NCI-H1436 (cell line): ENCODE data around the gene FRMD4B.

Experiments used
- DNase-seq: peaks from one replicate; lab custom pipeline; 2025; lab: John Stamatoyannopoulos, UW

The FRMD4B gene

DNA sequence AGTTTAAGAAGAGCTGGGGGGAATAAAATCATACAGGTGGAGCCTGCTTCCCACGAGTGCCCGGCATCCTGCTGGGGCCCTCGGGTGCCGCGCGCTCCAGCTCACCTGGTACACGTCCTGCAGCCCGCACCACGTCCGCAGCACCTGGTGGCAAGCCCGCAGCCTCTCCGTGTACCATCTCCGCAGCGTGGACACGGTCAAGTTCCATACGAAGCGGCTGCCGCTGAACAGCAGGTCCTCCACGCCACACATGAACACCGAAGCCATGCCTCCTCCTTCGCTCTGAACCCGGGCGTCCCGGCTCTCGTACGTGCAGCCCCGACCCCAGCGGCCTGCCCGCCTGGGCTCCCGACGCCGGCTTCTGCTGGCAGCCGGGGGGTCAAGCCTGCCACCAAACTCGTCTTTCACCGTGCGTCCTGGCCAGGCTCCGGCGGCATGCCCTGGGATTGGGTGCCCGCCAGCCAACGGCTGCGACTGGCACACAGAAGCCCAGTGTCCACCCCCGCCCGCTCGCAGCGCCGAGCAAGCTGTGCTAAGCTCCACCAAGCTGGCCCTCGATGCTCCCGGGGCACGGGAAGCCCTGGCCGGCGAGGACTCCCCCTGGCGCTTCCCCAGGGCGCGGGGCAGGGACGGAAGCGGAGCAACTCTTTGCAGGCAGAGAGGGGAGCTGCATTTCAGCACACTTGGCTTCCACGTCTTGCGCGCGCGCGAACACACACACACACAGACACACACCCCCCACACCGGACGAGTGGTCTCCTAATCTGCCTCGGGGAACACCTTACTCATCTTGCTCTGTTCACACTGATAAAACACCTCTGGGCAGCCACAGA, at the start of gene FRMD4B:
Gene FRMD4B (minus strand): TSS at position 366 of the 833 bp plus-strand sequence. CDS start 99 bp downstream, at position 267.
- DNase-seq, result no peak

DNA sequence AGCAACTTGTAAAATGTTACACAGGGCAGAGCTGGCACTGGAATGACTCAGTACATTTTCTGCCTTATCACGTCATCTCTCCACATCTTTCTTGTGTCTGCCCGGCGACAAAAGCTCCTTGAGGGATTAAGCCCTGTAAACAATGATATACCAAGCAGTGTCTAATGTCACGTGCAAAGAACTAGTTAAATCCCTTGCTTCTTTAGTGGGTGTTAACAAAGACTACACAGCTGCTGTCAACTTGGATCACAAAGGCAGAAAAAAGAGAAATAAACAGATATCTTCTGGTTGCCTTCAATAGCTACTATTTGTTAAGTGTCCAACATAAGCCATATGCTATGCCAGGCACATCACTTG, 48.1 kb upstream of the FRMD4B start:
- no peak for DNase-seq

DNA sequence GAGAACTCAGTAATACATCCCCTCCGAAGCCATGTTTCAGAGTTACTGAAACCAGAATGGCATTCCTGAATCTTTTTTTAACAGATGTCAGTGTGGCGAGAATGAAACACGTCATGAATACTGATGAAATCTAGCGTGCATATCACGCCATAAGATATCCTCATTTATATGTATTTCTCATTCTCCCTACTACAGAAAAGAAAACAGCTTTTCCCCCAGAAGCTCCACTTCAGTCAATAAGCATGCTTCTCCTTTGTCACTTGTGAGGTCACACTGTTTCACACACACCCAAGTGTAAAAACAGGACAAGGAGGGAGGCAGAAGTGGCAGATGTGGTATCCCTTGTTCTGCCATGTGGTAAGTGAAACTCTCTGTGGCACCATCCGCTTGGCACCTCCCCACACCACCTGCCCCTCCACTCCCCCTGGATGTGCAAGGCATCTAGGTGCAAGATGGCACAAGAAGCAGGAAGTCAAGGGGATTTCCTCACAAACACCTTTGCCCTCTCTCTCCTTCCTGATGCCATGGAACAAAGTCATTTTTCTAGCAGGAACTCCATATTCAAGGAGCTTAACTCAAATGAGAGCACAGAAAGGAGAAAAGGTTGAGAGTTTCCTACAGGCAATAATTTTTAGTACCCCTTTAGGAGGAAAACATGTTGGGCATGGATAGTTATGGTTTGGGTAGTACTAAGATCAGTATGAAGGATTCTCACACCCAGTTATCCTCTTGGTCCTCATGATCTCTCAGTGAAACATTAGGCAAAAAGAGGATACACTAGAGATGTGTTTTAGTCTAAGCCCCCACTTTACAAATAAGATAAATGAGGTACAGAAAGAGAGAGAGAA, 47.5 kb upstream of the FRMD4B start:
- no peak for DNase-seq

DNA sequence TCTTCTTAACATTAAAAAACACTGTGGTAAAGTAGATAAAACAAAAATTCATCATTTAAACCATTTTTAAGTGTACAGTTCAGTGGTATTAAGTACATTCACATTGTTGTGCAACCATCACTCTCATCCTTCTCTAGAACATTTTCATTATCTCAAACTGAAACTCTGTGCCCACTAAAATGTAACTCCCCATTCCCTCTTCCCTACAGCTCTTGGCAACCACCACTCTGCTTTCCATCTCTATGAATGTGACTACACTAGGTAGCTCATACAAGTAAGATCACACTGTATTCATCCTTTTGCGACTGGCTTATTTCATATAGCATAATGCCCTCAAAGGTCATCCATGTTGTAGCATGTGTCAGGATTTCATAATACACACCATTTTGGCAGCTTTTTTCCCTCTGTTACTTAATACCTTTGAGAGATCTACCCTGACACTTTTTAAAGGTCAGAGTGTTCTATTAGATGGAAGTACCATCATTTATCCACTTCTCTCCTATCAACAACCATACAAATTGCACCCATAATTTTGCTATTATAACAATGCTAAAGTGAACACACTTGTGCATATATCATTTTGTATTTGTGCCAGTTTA, 42.9 kb upstream of the FRMD4B start:
- DNase-seq, result no peak

DNA sequence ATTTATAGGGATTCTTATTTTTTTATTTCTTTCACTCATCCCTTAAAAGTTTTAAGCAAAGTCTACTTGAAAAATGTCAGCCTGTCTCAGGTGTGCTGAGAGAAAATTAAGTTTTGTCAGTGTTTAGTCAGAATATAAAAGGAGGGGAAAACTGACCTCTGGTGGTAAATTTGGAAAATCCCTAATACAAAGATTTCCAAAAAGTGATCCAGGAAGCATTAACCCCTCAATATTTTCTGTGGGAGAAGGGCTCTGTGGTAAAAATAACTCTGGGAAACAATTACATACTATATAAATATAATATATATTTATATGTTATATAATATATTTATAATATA, 41.0 kb upstream of the FRMD4B start:
- DNase-seq, result no peak

DNA sequence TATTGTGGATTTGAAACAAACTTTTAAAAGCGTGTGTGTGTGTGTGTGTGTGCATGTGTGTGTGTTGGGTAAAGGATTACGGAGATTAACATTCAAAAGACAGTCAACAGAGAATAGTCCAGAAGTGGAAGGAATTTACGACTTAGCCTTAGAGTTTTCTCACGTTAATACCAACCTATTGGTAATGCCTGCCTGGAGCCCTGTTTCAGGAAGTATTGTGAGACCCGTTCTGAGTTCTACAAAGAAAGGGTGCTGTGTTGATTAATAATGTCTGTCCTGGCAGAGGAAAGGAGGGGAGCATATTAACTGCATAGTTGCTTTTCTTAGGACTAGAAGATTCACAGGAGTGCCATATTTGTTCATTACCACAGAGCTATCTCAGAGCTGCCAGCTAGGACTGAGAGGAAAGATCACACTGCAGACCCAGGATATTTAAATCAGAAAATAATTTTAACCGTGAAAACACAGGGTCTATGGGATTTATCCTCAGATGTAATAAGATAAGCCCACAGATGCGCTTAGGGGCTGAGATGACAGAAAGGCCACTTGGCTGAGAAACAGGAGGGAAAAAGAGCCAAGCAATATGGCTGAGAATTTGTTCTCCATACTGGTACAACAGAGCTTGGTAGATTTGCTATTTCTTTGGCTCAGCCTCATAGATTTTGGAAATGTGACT, 40.5 kb upstream of the FRMD4B start:
- no peak for DNase-seq

DNA sequence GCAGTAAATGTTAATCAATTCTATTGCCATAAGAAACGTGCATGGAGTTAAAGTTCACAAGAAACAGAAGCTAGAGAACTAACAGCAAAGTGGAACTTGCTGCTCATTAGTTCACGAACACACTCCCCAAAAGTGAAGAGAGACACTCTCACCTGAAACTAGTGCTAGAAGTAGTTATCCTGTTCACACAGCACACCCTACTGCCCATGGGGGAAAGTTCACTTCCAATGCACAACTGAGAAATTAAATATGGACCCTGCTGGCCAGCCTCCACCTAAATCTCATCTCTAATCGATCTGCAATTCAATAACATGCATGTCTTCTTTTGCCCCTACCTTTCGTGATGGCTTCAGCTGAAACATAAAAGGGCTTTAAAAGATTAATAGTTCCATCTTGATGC, 39.4 kb upstream of the FRMD4B start:
- DNase-seq, result no peak

DNA sequence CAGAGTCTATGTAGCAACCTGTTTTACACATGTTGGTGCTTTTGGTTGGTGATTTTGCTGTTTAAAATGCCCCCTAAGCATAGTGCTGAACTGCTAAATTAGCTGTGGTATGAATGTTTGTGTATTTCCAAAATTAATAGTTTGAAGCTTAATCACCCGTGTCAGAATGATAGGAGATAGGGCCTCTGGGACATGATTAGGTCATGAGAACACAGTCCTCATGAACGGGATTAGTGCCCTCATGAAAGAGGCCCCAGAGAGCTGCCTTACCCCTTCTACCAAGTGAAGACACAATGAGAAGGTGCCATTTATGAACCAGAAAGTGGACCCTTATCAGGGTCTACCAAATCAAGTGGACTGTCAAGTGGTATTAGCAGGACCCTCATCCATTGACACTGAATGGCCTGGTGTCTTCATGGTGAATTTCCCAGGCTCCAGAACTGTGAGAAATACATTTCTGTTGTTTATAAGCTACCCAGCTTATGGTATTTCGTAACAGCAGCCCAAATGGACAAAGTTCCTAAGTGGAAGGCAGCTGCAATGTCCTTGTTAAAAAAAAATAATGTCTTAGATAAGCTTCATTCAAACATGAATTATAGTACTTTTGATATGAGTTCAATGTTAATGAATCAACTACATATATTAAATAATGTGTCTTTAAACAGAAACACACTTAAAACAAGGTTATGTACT, 37.7 kb upstream of the FRMD4B start:
- no peak for DNase-seq

DNA sequence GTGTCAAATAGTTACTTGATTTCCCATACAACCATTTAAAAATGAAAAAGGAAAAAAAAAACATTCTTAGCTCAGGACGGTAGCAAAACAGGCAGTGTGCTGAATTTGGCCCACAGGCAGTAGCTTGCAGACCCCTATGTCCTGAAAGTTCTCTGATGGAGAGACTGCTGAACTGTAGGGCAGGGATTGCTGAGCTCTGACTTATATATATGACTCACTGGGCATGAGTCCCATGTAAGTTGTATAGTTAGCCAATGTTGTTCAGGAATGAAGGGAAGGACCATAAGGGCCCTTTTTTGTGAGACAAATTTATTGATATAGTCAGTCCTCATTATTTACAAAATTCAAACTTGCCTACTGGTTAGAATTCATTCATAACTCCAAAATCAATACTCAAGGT, 36.9 kb upstream of the FRMD4B start:
- no peak for DNase-seq

DNA sequence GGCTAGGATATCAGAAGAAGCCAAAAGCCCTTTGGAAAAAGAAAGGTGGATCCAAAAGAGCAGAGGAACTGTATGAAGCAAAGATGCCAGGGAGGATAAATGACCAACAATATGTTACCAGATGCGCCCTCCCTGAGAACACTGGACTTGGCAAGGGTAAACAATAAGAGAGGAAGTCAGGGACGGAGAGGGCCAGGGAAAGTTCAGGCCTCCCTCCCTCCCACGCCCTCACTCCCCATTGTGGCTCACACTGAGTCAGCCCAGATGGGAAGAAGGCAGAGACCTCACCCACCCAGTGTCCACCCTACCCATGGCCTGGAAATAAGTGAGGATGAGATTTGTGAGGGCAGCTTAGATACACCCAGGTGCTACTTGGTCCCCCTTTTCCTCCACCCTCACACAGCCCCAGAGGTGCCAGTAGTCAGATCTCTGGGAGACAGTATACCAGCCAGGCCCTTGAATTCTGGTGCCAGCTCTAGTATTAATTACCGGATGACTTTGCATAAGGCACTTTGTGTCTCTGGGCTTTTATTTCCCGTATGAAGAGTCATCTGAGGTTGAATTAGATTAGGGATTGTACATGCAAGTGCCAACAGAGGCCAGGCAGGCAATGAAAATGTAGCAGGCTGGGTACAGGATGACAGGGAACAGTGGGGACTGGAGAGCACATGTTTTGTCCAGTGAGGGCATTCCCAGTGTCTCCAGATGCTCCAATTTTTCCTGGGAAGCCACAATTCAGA, 35.1 kb upstream of the FRMD4B start:
- DNase-seq, result no peak

DNA sequence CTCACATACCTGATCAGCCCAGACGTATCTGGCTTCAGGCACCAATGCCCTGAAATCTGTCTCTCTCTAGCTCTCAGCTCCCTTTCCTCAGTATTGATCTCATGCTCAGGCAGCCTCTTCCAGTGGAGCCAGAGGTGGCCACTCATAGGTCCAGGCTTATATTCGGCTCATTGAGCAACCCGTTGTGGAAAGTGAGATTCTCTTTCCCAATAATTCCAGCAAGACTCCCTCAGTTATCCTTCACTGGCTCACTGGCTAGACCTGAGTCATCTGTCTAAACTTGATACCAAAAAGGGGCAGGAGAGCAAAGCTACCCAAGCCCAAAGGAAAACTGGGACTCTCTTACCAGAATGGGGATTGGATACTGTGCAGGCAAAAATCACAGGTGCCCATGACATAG, 33.4 kb upstream of the FRMD4B start:
- no peak for DNase-seq

DNA sequence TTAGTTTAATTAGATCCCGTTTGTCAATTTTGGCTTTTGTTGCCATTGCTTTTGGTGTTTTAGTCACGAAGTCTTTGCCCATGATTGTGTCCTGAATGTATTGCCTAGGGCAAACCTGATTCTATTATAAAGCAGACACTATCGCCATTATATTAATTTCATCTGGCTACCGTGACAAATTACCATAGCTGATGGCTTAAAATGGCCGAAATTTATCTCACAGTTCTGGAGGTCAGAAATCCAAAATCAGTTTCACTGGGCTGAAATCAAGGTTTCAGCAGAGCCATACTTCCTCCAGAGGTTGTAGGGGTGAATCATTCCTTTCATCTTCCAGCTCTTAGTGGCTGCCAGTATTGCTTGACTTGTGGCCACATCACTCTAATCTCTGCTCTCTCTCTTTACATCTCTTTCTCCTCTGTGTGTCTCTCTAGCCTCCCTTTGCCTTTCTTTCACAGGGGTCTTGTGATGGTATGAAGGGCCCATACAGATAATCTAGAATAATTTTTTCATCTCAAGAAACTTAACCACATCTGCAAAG, 31.7 kb upstream of the FRMD4B start:
- DNase-seq, result no peak

DNA sequence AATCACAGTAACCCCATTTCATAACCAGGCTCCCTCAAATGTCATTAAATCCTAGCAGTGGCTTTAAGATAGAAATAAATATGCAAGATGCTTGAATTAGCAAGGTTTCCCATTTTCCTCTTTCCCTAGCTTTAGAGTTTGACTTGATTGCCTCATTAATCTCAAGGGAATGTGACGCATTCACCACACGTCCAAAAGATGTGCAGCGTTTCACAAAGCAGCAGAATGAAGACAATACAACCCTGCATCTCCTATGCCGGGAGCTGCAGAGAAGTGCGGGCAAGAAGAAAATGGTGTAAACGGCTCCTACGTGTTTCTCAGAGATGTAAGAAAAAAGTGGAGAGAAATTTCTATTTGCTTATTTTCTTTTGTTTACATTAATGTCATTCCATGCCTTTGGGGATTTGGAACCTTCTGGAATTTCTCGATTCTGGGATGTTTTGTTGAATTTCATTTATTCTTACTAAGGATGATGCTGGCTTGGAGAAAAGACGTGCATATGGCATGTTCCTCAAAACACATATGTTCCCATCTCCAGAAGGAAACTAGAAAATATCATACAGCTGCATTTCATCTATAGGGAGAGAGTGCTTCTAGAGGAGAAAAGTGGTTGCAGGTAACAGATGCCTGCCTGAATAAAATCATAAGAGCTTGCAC, 27.8 kb upstream of the FRMD4B start:
- DNase-seq, result no peak

DNA sequence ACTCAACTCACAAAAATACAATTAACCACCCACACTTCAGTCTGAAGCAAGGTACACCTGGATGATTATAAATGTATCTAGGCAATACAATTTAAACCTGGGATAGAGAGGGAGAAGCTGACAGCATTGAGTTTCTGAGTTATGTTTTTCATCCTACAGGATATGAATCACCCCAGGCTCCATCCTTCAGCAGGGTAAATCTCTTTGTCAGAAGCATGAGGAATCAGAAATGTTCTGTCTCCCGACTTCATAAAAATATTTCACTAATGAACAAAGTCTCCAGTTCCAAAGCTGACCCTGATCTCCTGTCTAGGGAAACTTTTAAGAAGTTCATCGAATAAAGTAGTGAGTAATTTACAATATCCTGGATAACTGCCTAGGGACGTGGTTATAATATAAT, 25.5 kb upstream of the FRMD4B start:
- no peak for DNase-seq

DNA sequence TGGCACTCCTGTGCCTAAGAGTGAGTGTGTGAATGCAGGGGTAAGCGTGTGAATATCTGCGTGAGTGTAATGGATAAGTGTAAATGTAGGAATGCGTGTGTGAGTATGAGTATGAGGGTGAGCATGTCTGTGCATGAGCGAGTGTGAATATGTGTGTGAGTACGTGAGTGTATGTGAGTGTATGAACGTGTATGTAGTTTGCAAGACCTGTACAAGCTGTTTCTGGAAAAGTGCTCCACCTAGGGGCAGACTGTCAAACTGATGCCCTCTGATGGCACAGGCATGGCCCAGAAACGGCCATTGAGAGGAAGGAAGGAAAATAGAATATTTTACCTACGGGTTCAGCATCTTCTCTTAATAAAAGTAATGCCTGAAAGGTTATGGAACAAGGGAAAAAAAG, 24.4 kb upstream of the FRMD4B start:
- peak; percentile 19 for DNase-seq

DNA sequence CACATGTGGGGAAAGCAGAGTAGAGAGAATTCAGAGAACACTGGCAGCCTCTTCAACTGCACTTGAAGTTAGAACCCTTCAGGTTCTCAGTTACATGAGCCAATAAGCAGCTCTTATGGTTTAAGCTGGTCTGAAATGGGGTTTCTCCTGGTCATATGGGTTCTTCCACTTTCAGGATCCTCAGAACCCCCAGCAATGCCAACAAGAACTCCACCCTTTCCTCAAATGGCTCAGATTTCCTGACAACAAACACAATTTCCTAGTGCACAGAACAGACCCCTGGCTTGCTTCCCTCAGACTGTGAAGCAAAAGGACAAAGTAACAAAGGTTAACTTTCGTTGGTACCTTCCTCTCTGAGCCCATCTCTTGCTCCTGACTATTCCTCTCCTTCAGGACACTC, 23.9 kb upstream of the FRMD4B start:
- DNase-seq, result no peak

DNA sequence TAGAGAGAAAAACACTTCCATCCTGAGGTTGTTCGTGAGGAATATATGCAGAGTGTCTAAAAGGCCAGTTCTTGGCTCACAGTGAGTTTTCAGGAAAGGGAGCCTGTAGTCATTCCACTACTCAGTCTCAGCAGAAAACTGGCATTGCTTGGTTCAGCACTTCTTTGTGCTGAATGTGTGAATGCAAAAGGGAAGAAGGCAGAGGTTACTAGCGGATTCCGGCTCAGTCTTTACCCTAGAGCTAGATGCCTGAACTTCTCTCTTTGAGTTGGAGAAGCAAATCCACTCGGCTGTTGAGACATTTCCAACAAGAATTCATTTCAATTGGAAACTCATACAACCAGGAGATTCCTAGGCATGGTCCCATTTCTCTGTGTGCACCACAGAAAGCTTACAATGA, 23.1 kb upstream of the FRMD4B start:
- DNase-seq, result no peak

DNA sequence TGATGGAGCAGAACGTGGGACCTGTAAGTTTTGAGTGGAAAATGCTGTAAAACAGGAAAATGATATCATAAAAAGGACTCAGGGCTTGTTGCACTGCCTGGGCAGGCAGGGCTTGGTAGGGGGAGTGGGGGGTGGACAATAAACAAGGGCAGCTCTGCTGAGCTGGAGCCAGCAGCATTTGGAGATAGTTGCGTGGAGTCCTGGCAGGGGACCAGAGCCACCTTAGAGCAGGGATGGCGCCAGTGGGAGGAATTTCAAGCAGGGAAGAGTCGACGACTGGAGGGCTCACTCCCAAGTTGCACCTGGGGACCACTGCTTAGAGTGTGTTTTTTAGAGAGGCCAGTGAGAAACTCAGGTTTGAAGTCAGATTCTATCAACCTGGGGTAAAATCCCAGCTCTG, 22.7 kb upstream of the FRMD4B start:
- DNase-seq, result no peak

DNA sequence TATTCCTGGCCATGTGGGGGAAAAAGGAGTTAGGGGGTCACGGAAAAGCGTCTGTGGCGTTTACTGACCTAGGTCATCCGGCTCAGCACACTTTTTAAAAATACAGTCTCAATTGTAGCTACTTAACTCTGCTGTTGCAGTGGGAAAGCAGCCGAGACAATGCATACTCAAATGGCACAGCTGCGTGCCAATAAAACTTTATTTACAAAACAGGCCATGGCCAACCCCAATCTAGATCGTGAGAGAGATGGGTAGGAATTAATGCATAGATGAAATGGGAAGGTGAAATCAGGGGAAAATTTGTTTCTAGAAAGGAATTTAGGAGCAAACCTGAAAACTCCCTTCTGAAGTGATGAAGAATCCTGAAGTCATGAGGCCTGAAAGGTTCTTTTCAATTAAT, 22.0 kb upstream of the FRMD4B start:
- no peak for DNase-seq

DNA sequence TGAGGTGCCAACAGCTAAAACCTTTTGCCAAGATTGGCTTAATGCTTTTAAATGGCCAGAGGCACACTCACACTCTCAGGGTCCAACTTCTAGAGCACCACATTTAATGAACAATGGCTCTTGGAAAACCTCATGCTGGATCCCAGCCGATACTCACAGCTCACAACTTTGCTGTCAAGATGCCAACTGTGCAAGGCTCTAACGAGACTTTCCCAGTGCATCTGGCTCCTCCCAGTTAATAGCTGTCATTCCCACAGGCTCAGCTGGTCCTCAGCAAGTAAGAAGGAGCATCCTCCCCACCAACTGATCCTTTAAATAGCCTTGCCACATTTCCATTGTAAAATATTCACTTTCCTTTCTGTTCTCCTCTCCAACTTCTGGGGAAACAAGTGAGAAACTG, 20.3 kb upstream of the FRMD4B start:
- no peak for DNase-seq
